C4-2B (cell line): Measurements from ENCODE around the gene UTS2.

Source experiments
- ZFX ChIP-seq: fragments of 450-650 bp; IDR thresholded peaks from 2 replicates; pipeline ENCODE4 v1.6.1; 2017
- TF ChIP-seq, protein P1 (sequence below): fragments of 450-650 bp; conservative IDR thresholded peaks from 2 replicates; pipeline ENCODE4 v1.5.1; 2017; ENCODE audit warnings: mild to moderate bottlenecking

GRCh38 chr1:7811476-7811875, 41.4 kb downstream of the UTS2 start:
- TF ChIP-seq, protein P1, sequence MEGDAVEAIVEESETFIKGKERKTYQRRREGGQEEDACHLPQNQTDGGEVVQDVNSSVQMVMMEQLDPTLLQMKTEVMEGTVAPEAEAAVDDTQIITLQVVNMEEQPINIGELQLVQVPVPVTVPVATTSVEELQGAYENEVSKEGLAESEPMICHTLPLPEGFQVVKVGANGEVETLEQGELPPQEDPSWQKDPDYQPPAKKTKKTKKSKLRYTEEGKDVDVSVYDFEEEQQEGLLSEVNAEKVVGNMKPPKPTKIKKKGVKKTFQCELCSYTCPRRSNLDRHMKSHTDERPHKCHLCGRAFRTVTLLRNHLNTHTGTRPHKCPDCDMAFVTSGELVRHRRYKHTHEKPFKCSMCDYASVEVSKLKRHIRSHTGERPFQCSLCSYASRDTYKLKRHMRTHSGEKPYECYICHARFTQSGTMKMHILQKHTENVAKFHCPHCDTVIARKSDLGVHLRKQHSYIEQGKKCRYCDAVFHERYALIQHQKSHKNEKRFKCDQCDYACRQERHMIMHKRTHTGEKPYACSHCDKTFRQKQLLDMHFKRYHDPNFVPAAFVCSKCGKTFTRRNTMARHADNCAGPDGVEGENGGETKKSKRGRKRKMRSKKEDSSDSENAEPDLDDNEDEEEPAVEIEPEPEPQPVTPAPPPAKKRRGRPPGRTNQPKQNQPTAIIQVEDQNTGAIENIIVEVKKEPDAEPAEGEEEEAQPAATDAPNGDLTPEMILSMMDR: no peak
- TF ChIP-seq ZFX: no peak
